ENCODE results near the gene BRIX1. TPM values are rescaled to one million over a fixed set of nuclear protein-coding genes. Genes with fewer than 3 reads are reported as not detected.

Gene BRIX1
- total and polyA plus RNA-seq, 9 of the 15 experiments (the other 6 are each of a cell fraction or from before 2014, with no cell fraction given): 115 to 193 (median 159) TPM

DNA sequence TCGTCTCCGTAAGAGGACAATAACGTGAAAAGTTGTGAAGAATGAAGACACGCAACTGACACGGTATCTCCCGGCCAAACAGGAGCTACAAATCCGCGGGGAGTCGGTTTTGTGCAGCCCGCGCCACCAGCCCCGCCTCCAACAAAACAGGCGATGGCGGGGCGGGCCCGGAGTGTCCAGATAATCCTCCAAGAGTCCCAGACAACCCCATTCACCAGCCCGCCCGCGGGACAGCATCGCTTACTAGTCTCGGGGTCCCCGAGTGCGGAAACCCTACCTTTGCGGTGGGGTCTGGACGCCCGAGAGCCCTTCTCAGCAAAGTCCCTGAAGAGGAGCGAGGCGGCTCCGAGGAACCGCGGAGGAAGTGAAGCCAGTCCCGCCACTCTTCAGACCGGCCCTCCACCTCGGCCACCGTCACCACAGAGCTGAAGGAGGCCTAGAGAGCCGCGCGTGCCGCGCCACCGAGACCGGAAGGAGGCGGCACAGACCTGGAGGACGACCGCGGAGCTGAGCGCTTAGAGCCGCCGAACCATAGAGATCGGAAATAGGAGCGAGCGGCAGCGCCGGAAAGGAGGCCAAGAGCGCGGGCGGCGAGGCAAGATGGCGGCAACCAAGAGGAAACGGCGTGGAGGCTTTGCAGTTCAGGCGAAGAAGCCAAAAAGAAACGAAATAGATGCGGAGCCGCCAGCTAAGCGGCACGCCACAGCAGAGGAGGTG, at the start of gene BRIX1, which contains the start of gene RAD1 (continued):
- TF ChIP-seq ZBTB33 (CRISPR knock-in tag; IDR thresholded peaks at IDR 0.05) (no peak), ZNF143 (CRISPR knock-in tag; IDR thresholded peaks at IDR 0.05) (no peak), NR1H2 (CRISPR knock-in tag; IDR thresholded peaks at IDR 0.05) (no peak), KDM5B (IDR thresholded peaks at IDR 0.05; ENCODE audit: insufficient replicate concordance, low read depth, low read length) (peak; percentile 93), GABPB1 (CRISPR knock-in tag; IDR thresholded peaks at IDR 0.05) (peak; percentile 97), ZNF184 (CRISPR knock-in tag; IDR thresholded peaks at IDR 0.05) (no peak), REST (IDR thresholded peaks at IDR 0.05; ENCODE audit: borderline replicate concordance) (peak; percentile 87), REST (CRISPR knock-in tag; IDR thresholded peaks at IDR 0.05; ENCODE audit: low read depth) (0 out of 2 replicates have a peak, but pooled peaks have one; percentile 11), TAF15 (IDR thresholded peaks at IDR 0.05; ENCODE audit: low read depth, low read length) (no peak), POU5F1 (IDR thresholded peaks at IDR 0.05; ENCODE audit: borderline replicate concordance, low read depth, low read length, partially characterized antibody) (peak; percentile 81), ZNF347 (CRISPR knock-in tag; IDR thresholded peaks at IDR 0.05; ENCODE audit: low read depth) (no peak), STAG1 (CRISPR knock-in tag; IDR thresholded peaks at IDR 0.05; ENCODE audit: borderline replicate concordance) (no peak), NBN (IDR thresholded peaks at IDR 0.05; ENCODE audit: low read depth) (peak; percentile 82; the same call in 1 of the 2 replicates)
- TF ChIP-seq, protein P1, sequence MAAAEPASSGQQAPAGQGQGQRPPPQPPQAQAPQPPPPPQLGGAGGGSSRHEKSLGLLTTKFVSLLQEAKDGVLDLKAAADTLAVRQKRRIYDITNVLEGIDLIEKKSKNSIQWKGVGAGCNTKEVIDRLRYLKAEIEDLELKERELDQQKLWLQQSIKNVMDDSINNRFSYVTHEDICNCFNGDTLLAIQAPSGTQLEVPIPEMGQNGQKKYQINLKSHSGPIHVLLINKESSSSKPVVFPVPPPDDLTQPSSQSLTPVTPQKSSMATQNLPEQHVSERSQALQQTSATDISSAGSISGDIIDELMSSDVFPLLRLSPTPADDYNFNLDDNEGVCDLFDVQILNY (CRISPR knock-in tag; IDR thresholded peaks at IDR 0.05): 0 out of 2 replicates have a peak, but pooled peaks have one; percentile 29
- TF ChIP-seq, protein P2, sequence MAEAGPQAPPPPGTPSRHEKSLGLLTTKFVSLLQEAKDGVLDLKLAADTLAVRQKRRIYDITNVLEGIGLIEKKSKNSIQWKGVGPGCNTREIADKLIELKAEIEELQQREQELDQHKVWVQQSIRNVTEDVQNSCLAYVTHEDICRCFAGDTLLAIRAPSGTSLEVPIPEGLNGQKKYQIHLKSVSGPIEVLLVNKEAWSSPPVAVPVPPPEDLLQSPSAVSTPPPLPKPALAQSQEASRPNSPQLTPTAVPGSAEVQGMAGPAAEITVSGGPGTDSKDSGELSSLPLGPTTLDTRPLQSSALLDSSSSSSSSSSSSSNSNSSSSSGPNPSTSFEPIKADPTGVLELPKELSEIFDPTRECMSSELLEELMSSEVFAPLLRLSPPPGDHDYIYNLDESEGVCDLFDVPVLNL (CRISPR knock-in tag; IDR thresholded peaks at IDR 0.05; ENCODE audit: low read depth): peak; percentile 84

Data from K562 (cell line).